HG03095 (cell line): ENCODE measurements around the gene C11orf91.
"Not testable (repeated sequence)": the region's sequence is repeated elsewhere in the genome, so short reads cannot be mapped to it uniquely, and the experiment has no call there.

Experiments used
- ATAC-seq: cut with Tn5 transposase; IDR thresholded peaks from one replicate; pipeline ENCODE4 v1.9.1; 2021; ENCODE audit warnings: moderate library complexity; ENCODE audit not compliant: unreplicated experiment

The C11orf91 gene

DNA sequence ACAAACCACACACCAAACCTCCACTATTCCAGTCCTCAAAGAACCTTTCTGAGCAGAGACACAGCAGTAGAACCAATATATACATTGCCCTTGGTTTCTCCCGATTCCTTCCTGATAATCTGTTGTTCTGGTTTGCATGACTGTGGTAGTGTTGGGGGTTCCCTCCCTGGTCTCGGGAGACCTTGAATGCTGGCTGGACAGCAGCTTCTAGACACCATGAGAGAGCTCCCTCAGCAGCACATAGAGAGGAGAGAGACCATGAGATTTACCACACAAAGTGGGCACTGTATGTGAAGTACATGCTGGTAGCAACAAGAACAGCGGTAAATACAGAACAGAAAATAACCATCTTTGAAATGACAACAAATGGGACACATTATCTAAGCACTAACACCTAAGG lies 2.6 kb downstream of the C11orf91 start:
- ATAC-seq: no peak

DNA sequence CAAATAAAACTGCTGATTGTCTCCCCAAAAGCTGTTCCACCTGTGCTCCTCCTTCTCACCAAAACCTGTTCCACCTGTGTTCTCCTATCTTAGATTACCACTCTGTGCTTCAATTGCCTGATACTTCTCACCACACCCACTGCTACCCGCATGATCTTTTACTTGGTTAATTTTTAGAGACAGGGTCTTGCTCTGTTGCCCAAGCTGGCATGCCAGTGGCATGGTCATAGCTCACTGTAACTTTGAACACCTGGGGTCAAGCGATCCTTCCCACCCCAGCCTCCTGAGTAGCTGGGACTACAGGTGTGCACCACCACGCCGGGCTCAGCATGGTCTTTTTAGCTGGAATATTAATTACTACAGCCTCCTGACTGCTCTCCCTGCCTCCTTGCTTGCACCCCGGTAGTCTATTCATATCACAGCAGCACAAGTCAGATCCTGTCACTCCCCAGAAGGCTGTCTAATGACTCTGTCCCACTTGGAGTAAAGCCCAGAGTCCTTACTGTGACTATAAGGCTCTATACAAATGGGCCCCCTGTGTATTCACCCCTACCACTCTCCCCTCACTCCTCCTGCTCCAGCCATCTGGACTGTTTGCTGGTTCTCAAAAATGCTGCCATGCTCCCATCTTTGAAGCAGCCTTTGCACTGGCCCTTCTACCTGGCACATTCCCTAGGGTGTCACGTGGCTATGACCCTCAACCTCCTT lies 3.5 kb downstream of the C11orf91 start:
- ATAC-seq: no peak

- ATAC-seq: no peak
Observed at GRCh38 chr11:33696411-33696810, 4.2 kb downstream of the C11orf91 start.

DNA sequence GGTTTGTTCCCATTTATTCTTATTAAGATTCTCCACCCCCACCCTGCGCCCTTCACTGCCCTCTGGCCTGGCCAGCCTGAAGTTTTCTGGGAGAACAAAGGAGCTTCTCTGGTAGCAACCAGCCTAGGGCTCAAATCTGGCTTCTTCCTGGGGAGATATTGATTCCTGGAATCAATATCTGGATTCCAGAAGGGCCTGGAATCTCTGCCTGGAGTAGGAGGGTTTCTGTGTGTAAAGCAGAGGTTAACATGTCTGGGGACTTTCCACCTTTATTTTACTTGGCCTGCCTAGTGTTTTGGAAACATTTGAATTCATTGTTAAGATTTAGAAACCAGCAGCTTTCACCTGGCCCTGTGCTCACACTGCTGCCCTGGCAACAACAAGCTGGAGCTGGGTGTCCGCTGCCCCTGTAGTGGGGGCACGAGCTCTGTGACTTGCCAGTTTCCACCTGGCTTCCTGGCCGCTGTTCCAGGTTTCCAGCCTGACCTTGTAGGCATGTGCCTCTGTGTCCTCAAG lies 5.5 kb downstream of the C11orf91 start:
- no peak for ATAC-seq

- no peak for ATAC-seq
Observed at GRCh38 chr11:33694346-33695050, 6.1 kb downstream of the C11orf91 start.

GRCh38 chr11:33692541-33692940 lies 8.1 kb downstream of the C11orf91 start:
- no peak for ATAC-seq

DNA sequence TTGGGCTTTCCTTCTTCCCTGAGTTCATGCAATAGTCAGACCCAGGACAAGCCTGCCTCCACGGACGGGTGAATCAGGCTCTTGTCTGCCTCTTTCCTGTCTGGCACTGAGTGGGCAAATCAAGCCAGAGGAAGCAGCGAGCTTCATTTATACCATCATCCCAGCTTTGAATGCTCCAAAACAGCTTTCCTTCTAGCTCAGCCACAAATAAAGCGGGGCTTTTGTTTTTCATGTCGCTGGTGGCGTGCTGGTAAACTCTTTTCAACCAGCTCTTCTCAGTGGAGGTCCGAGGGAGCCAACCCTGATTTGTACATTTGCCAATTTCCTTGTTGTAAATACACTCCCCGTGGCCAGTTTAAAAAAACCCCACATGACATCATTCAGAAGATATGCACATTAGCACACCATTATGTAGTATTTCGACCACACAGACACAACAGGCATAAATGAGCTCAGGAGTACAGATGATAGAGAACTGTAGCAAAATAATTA lies 8.6 kb downstream of the C11orf91 start:
- ATAC-seq: no peak

DNA sequence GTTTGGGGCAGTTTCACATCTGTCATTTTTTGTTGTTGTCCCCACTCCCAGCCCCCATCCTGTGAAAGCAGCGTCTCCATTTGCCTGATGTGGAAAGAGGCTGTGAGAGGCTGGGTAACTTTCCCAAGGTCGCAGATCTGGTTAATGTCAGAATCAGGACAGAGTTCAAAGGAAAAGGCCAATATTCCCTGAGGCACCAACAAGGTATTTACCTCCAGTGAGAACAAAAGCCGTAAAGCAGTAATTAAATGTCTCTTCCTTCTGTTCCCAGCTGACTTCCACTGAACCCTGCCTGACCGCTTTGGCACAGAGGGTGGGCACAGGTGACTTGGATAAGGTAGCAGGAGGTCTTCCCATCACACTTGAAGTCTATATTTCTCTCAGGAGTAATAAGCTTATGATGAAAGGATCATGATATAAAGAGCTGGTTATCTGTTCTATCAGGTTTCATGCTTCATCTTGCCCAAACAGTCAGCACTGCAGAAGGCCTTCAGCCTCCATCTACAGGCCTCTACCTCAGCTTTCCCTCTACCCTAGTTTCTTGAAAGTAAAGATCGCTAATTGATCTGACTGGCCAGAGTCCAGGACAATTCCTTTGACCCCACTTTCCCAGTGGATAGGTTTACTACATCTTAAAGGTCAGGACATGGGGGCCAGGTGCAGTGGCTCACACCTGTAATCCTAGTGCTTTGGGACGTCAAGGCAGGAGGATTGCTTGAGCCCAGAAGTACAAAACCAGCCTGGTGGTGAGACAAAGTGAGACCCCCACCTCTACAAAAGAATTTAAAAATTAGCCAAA lies 9.4 kb downstream of the C11orf91 start:
- ATAC-seq: no peak

- ATAC-seq: no peak
Observed at GRCh38 chr11:33690290-33691065, 10.1 kb downstream of the C11orf91 start.

DNA sequence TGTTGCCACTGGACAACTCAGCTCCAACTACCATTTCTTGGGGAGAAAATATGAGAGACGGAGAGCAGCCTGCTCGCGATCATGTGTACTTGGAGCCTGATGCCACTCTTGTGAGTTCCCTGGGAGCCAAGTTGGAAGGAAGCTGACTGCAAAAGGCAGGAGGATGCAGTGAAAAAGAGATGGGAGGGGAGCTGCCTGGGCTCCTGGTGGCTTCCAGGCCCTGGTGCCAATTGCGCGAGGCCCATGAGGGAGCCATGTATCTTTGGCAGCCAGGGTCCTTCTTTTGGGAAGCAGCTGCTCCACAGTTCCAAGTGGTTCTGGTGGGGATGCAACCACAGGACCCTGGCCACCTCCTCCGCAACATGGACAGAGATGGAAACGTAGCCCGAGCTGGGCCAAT lies 11.1 kb downstream of the C11orf91 start:
- no peak for ATAC-seq

- no peak for ATAC-seq
Observed at GRCh38 chr11:33689085-33689484, 11.5 kb downstream of the C11orf91 start.

- peak; percentile 52 for ATAC-seq
Observed at GRCh38 chr11:33687733-33688479, 12.7 kb downstream of the C11orf91 start.

DNA sequence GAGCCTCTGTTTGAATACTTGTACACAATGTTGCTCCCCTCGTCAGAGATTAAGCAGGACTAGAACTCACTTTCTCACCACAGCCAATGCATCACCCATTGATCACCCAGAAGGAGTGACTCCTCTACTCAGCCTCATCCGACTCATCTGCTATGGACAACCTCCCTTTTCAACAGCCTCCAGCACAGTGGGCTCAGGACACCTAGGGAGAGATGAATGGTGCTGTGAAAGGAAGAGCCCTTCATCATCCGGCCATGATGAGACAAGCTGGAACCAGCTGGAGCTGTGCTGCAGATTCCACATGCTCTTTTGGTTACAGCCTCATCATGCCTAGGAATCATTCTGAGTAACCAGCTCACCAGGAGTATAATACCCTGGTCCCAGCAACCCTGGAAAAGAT lies 15.5 kb downstream of the C11orf91 start:
- no peak for ATAC-seq

- no peak for ATAC-seq
Observed at GRCh38 chr11:33684003-33684706, 16.5 kb downstream of the C11orf91 start.

DNA sequence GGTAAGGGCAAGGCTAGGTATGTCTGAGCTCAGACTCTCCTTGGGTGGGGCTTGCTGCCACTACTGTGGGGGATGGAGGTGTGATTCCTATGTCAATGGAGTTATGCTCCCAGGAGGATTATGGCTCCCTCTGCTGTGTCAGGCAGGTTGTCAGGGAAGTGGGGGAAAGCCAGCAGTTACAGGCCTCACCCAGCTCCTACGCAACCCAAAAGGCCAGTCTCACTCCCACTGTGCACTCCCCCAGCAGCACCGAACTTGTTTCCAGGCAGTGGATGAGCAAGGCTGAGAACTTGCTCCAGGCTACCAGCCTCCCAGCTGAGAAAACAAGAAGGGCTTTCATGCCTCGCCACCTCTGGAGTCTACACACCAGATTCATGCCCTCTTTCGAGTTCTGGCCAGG lies 18.2 kb downstream of the C11orf91 start:
- ATAC-seq: no peak

DNA sequence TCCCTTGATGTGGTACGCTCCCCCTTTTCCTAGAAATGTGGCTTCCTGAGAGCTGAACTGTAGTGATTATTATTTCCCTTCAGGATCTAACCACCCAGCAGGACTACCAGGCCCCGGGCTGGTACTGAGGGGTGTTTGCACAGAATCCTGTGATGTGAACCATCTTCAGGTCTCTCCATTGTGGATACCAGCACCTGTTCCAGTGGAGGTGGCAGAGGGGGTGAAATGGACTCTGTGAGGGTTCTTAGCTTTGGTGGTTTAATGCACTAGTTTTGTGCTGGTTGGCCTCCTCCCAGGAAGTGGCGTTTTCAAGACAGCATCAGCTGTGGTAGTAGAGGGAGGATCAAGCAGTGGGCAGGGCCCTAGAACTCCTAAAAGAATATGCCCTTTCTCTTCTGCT lies 18.6 kb downstream of the C11orf91 start:
- ATAC-seq: no peak

DNA sequence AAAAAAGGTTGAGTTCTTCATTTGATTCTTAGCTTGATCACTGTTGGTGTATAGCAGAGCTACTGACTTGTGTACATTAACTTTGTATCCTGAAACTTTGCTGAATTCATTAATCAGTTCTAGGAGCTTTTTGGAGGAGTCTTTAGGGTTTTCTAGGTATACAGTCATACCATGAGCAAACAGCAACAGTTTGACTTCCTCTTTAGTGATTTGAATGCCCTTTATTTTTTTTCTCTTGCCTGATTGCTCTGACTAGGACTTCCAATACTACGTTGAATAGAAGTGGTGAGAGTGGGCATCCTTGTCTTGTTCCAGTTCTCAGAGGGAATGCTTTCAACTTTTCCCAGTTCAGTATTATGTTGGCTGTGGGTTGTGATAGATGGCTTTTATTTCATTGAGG lies 22.0 kb downstream of the C11orf91 start:
- ATAC-seq: not testable (repeated sequence)

DNA sequence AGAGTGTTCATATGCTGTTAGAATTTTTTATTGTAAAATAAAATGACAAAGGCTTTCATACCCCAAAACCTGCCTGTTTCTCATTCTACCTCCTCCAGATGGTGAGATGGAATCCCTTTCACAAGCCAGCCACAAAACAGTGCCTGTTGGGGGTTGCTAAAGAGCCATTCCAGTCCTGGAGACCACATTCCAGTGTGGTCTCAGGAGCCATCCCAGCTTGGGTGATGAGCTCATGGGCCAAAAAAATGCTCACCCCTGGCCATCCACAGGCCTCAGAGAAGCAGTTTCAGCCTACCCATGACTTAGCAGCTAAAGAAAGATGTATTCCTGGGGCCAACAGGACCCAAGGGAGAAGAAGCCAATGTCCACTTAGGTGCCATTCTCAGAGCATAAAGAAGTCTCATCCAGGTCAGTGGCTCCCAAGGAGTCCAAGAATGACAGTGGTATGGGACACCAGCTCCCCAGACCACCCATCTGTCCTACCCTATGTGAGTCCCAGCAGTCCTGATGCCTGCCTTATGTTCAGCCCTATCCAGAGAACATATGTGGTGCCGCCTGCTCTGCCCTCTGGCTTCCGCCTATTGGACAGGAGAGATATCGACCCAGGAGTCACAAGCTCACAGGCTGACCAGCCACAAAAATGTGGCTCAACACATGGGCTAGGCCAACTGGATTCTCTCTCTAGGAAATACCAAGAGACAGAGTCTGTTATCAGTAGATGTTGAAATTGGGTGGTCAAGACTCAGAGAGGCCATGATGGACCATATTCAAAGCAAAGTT lies 26.4 kb downstream of the C11orf91 start:
- ATAC-seq: no peak

DNA sequence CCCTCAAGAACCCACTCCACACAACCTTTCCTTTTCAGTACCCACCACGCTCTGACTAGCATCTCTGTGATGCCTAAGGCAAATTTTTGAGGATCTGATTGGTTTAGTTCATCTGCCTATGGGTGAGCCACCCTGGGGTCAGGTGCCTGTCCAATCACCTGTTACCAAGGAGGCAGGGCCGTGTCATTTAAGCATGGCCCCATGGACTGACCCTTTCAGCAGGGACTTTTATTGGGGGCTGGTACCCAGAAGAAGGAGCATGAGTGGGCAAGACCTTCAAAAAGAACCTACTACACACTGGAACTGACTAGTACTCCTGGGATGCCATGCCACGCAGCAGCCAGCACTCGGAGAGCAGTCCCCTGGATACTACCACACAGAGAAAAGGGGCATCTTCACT lies 28.4 kb downstream of the C11orf91 start:
- no peak for ATAC-seq
